HG02588 (cell line): ENCODE measurements around the gene RCAN1.

Experiments
- ATAC-seq: cut with Tn5 transposase; IDR thresholded peaks from one replicate; pipeline ENCODE4 v1.9.1; 2021; ENCODE audit warnings: mild to moderate bottlenecking, moderate library complexity; ENCODE audit not compliant: unreplicated experiment

RCAN1 gene

GRCh38 chr21:34602061-34602460 lies 12.9 kb downstream of the RCAN1 start:
- no peak for ATAC-seq

DNA sequence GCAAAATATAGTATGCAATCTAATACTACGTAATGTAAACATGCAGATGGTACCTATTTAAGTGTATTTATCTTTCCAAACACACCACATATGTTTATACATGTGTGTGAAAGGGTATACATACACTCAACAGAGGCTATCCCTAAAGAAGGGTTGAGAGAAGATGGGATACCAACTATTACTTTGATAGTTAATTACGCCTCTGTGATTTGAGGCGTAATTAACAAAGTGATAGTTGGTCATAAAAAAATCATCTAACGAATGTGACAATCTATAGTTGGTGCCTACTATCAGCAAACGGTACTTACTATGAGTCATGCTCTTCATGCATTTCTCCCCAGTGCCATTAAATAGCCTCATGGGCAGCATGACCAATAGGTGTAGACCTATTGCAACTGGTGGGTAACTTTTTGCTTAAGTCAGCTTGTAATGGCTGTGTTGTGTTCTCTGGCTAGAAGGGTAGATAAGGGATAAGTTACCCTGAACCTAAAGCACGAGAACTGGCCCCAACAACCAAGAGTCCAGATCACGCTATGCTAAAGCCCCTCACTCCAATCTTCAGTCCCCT lies 15.3 kb downstream of the RCAN1 start:
- no peak for ATAC-seq

DNA sequence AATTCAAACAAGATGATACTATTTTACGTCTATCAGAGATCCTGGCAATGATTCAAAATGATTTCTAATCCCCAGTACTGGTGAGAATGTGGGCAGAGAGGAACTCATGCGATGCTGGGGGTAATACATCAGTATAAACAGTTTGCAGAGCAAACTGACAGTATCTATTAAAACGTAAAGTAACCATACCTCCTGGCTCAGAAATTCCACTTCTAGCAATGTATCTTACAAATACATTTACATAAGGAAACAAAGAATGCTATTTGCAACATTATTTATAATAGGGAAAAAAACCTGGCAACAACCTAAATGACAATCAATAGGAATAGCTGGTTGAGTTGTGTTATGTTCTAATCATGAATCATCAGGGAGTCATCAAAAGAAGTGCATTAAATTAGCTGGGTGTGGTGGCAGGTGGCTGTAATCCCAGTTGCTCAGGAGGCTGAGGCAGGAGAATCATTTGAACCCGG lies 15.9 kb downstream of the RCAN1 start:
- ATAC-seq, result no peak

- ATAC-seq, result no peak
Observed at GRCh38 chr21:34597406-34597805, 17.5 kb downstream of the RCAN1 start.

DNA sequence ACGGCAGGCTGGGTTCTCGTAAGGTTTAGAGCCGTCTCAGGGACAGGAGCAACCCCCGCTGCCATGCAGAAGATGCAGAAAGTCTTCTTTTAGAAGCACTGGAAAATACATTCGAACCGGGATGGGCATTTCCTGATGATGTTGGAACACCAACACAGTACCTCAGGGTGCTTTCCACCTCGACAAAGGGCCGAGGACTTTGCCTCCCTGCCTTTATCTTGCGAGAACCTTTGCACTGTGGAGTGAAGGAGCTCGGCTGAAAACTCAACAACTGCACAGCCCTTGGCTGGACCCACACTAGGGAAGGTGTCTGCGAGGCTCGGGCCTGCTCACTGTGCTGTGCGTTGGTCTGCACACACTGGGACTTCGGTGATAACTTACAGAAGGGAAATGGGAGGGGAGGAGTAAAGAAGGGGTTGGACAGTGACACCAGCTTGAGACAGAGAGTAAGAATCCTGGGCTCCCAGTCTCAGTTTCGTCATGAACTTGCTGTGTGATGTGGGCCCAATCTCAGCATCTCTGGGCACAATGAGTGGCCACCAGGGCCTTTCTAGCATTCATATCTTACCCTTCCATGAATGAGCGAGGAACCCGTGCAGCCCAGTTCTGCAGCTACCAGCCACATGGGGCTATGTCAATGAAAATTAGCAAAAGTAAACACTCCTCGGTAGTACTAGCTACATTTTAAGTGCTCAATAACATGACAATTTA lies 18.2 kb downstream of the RCAN1 start:
- ATAC-seq, result no peak

DNA sequence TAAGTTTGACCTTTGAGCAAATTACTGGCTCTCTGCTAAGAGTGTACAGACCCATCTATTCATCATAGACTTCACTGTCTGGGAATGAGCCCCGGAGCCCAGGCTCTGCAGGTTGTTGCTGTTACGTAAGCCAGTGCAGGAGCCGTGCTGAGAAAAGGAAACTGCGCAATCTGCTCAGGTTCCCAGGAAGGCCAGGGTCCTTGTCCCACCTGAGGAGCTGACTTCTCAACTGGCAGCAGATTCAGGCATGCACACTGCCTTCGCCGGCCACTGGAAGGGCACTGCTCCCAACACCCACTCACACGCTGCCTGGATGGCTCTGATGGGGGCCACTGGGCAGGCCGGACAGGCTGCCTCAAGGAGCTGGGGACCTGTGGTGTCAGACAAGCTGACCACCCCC lies 19.5 kb downstream of the RCAN1 start:
- no peak for ATAC-seq

- ATAC-seq, result no peak
Observed at GRCh38 chr21:34594566-34595234, 20.2 kb downstream of the RCAN1 start.

DNA sequence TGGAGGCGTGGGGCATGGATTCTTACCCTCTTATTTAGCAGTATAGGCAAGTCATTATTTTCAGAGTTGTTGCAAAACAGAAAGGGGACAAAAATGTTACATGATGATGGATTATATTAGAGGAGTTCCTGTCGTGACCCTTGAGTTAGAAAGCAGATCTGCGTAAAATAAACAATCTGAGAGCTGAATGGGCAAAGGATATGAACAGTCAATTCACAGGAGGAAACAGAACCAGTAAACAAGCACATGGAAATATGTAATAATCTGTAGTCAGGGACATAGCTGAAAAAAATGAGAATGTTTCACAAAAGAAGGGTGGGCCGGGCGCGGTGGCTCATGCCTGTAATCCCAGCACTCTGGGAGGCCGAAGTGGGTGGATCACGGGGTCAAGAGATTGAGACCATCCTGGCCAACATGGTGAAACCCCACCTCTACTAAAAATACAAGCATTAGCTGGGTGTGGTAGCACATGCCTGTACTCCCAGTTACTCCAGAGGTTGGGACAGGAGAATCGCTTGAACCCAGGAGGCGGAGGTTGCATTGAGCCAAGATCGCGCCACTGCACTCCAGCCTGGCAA lies 20.9 kb downstream of the RCAN1 start:
- no peak for ATAC-seq

DNA sequence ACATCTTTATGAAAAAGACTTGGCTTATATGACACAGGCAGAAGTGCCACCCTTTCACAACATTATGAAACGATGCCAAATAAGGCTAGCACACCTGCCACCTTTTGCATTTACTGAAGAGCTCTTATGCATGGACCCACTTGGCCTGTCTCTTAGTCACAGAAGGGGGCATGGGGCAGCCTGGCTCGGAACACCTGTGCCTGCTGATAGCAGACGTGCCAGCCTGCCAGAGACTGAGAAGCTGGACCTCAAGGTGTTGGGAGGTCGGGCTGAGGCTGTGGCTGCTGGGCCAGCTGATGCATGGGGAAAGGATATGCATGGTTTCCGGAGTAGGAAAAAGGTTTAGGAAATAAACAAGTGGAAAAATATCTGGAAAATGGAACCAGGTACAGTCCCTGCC lies 21.5 kb downstream of the RCAN1 start:
- no peak for ATAC-seq

- no peak for ATAC-seq
Observed at GRCh38 chr21:34592120-34592955, 22.6 kb downstream of the RCAN1 start.

- no peak for ATAC-seq
Observed at GRCh38 chr21:34590520-34590919, 24.4 kb downstream of the RCAN1 start.

- ATAC-seq, result no peak
Observed at GRCh38 chr21:34589511-34590282, 25.2 kb downstream of the RCAN1 start.

DNA sequence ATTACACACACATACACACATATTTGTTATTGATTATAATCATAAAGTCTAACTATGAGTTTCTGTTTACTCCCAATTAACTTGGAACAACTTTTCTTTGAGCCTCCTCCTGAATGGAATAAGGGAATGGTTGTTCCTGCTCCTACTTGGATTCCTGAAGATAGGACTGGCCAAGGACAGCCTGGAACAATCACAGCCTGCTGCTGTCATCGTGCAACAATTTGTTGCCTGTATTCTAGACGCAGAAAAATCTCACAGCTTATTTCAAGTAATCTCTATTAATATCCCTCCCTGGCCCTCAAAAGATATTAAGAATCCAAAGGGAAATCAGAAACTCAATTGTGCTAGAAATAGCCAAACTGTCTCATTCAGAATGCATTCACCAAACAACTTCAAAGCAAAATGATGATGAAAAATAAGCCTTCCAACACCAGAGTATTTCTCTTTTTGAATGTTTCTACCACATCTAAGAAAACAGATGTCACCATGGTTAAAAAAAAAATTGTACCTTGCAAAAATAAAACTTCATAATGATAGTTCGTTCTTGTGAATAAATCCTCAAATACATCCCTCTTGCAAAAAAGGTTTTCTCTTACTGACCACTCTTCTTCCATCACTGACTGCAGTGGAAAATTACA lies 30.9 kb downstream of the RCAN1 start:
- ATAC-seq, result no peak

GRCh38 chr21:34582506-34583150 lies 32.3 kb downstream of the RCAN1 start:
- no peak for ATAC-seq

DNA sequence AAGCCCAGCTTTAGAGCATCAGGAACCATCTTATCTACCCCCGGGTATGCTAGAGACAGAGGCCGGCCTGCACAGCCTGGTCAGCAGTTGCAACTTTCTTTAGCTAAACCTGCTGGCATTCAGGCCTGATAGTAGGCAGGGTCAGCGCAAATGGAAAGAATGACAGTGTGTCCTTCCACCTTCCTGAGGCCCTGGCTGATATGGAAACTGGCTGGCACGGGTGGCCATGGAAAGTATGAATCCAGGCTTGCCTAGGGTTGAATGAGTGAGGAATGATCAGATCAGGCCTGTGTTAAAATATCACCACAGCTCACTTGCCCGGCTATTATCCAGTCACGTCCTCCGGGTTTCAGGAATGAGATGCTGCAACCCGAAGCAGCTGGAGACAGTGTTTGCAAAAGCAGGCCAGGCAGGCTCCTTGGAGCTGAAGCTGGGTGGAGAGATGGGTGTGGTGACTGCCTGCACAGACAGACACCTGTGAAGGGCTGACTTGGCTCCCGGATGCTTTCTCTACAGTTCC lies 34.7 kb downstream of the RCAN1 start:
- no peak for ATAC-seq

GRCh38 chr21:34579411-34579810 lies 35.5 kb downstream of the RCAN1 start:
- ATAC-seq, result no peak

GRCh38 chr21:34576041-34576511 lies 38.8 kb downstream of the RCAN1 start:
- ATAC-seq, result no peak

DNA sequence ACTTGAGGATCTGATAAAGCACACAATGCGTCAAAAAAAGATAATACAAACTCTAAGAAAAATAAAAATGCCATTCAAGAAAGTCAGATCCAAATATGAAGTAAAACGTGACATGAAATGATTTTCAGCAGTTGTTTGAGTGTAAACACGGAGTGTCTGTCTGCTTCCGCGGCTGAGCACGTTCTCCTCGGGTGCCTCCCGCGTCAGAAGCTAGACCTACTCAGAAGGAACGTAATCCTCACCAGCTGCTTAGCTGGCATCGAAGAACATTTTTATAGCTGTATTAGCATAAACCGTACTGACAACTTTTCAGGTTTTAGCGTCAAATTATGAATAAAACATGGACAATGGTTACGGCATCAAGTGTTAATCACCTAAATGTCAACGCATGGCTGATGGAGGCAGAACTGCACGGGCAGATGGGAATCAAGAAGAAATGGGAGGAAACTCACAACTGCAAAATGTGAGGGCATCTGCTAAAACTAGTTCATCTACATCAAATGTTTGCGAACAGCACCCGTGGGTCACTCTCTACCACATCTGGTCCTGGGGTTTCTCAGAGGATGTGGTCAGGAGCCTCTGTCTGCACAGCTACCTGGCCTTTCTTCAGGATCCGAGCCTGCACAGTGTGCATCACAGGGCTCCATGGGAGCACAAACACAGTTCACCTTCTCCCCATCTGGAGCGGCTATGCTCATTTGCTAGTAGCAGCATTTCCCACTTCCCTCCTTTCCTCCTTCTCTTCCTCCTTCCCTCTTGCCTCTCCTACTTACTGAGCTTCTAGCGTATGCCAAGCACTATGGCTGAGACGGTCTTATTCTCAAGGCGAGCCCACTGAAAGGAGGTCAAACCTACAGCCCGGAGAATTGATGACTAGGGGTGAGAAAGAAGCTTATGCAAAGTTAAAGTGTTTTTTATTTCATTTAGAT lies 40.0 kb downstream of the RCAN1 start:
- ATAC-seq, result no peak
